ENCODE data around the gene DNAH17. TPM values are rescaled to one million over a fixed set of nuclear protein-coding genes. Genes with fewer than 3 reads are reported as not detected.

DNAH17 gene
- total and polyA plus RNA-seq, 2 of the 8 experiments (the other 6 are each of a cell fraction or from before 2014, with no cell fraction given) = 0.14 to 0.67 TPM

GRCh38 chr17:78572239-78573205 lies 4.7 kb downstream of the DNAH17 start (continued):
- TF ChIP-seq E2F6 (IDR thresholded peaks at IDR 0.05) (no peak), GABPA (IDR thresholded peaks at IDR 0.05; ENCODE audit: borderline replicate concordance, insufficient read depth, low read length) (0 out of 2 replicates have a peak, but pooled peaks have one; percentile 35), NRF1 (IDR thresholded peaks at IDR 0.05; ENCODE audit: low read depth, low read length) (no peak)
